HCT116 (cell line): ENCODE measurements around the gene WDR48. TPM values are rescaled to one million over a fixed set of nuclear protein-coding genes. Genes with fewer than 3 reads are reported as not detected.

Experiments
- CTCF ChIP-seq, 3 experiments: fragments of 200-600 bp in 1 of 3; sonication (generic) in 1 of 3; IDR thresholded peaks in 2 of 3; conservative IDR thresholded peaks in 1 of 3; 2 replicates each; pipeline ENCODE4 v1.5.1; 2012 to 2017; ENCODE audit warnings: low read depth in 2 of 3, low read length in 2 of 3, antibody characterized with exemption in 1 of 3, borderline replicate concordance in 1 of 3, control low read depth in 1 of 3, mild to moderate bottlenecking in 1 of 3, mixed read lengths in 1 of 3, mixed run types in 1 of 3, moderate library complexity in 1 of 3; ENCODE audit not compliant: insufficient read depth in 1 of 3
- EGR1 ChIP-seq: IDR thresholded peaks from 2 replicates; pipeline ENCODE4 v1.6.1; 2012; ENCODE audit warnings: low read depth
- EZH2 ChIP-seq: fragments of 200-600 bp; sonication (generic); IDR thresholded peaks from 2 replicates; pipeline ENCODE4 v1.6.1; 2017; ENCODE audit warnings: antibody characterized with exemption, mixed run types
- EZH2phosphoT487 ChIP-seq: fragments of 200-600 bp; IDR thresholded peaks from 2 replicates; pipeline ENCODE4 v1.6.1; 2018; ENCODE audit warnings: antibody characterized with exemption, borderline replicate concordance
- POLR2A ChIP-seq: IDR thresholded peaks from 2 replicates; pipeline ENCODE4 v1.7.0; 2011; ENCODE audit warnings: borderline replicate concordance; ENCODE audit not compliant: insufficient read depth, insufficient read length; ENCODE audit errors: extremely low read depth
- POLR2AphosphoS5 ChIP-seq: IDR thresholded peaks from 2 replicates; pipeline ENCODE4 v1.6.1; 2011; ENCODE audit warnings: mild to moderate bottlenecking, low read depth, low read length, moderate library complexity
- RAD21 ChIP-seq: IDR thresholded peaks from 2 replicates; pipeline ENCODE4 v1.6.1; 2012; ENCODE audit warnings: low read depth, mild to moderate bottlenecking
- SIN3A ChIP-seq: IDR thresholded peaks from 2 replicates; pipeline ENCODE4 v1.6.1; 2012; ENCODE audit warnings: low read depth
- TCF7L2 ChIP-seq: IDR thresholded peaks from 2 replicates; pipeline ENCODE4 v1.7.0; 2011; ENCODE audit warnings: borderline replicate concordance, inconsistent platforms; ENCODE audit not compliant: insufficient read depth, insufficient read length; ENCODE audit errors: extremely low read depth
- ZBTB33 ChIP-seq: IDR thresholded peaks from 2 replicates; pipeline ENCODE4 v1.6.1; 2011; ENCODE audit warnings: mild to moderate bottlenecking, low read length, moderate library complexity; ENCODE audit not compliant: insufficient replicate concordance; ENCODE audit errors: extremely low read depth
- total RNA-seq: library from RNA; stranded (reverse); gene quantifications from one replicate; pipeline ENCODE4 v1.2.1, GENCODE V29; 2021; ENCODE audit not compliant: unreplicated experiment

The WDR48 gene
- total RNA-seq, 1 experiment from 2014 or later = 35.6 TPM

GRCh38 chr3:39103791-39104552 lies 52.2 kb downstream of the WDR48 start (continued):
- TF ChIP-seq CTCF (IDR thresholded peaks at IDR 0.05 in 2 of 3, conservative IDR thresholded peaks at IDR 0.05 in 1 of 3; ENCODE audit: borderline replicate concordance in 1 of 3, insufficient read depth in 1 of 3, low read depth in 2 of 3, low read length in 2 of 3) = no peak
- no peak for TF ChIP-seq RAD21
- no peak for TF ChIP-seq ZBTB33
- no peak for TF ChIP-seq EGR1
- no peak for TF ChIP-seq POLR2A
- no peak for TF ChIP-seq SIN3A
- no peak for TF ChIP-seq POLR2AphosphoS5
- TF ChIP-seq EZH2 = no peak
- TF ChIP-seq TCF7L2 = no peak
- no peak for TF ChIP-seq EZH2phosphoT487
